GM13976 (cell line): ENCODE data around the gene LTA4H.
"Not testable (repeated sequence)": the region's sequence is repeated elsewhere in the genome, so short reads cannot be mapped to it uniquely, and the experiment has no call there.

Experiments used
- DNase-seq: peaks from one replicate; pipeline ENCODE4 v3.0.0; 2012; ENCODE audit warnings: low spot score
- in situ Hi-C: fragments of 300-500 bp; cut with MboI; formaldehyde crosslinking; loops from one replicate; pipeline ENCODE4 v1.12.0; 2022; ENCODE audit warnings: low sequenced_read_pairs, mixed read lengths, inconsistent platforms; ENCODE audit not compliant: unreplicated experiment
- TF ChIP-seq, protein P1 (sequence below): IDR thresholded peaks from 2 replicates; pipeline ENCODE4 v1.5.1; 2012; ENCODE audit warnings: borderline replicate concordance, mild to moderate bottlenecking; ENCODE audit not compliant: insufficient read depth; ENCODE audit errors: extremely low read depth, missing control alignments, control extremely low read depth

LTA4H gene

DNA sequence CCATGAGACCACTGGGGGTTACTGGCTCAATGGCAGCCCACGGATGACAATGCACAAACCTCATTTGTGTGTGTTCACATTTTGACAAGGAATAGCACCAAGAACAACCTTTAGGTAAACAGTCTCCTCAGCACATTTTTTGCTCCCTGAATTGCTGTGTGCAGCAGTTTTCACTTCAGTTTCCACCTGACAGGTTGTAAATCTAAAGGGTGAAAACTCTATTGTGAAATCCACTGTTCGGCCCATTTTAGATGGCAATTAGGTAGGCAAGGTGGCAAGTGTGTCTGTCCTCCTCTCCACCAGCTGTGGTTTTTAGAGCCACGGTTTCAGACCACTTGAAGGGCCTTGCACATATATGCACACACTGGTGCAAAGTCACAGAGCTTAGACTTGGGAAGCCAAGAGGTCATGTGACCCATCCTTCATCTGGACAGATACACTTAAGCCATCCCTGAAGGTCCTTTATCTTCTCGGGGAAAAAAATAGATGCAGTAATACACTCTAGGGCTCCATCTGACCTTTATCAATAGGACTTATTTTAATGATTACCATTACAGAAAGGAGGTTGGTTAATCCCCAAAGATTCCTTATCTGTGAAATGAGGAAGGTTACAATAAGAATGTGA lies 62.4 kb downstream of the LTA4H start:
- TF ChIP-seq, protein P1, sequence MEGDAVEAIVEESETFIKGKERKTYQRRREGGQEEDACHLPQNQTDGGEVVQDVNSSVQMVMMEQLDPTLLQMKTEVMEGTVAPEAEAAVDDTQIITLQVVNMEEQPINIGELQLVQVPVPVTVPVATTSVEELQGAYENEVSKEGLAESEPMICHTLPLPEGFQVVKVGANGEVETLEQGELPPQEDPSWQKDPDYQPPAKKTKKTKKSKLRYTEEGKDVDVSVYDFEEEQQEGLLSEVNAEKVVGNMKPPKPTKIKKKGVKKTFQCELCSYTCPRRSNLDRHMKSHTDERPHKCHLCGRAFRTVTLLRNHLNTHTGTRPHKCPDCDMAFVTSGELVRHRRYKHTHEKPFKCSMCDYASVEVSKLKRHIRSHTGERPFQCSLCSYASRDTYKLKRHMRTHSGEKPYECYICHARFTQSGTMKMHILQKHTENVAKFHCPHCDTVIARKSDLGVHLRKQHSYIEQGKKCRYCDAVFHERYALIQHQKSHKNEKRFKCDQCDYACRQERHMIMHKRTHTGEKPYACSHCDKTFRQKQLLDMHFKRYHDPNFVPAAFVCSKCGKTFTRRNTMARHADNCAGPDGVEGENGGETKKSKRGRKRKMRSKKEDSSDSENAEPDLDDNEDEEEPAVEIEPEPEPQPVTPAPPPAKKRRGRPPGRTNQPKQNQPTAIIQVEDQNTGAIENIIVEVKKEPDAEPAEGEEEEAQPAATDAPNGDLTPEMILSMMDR, result no peak
- no peak for DNase-seq
- in situ Hi-C loops, result no loop called here

DNA sequence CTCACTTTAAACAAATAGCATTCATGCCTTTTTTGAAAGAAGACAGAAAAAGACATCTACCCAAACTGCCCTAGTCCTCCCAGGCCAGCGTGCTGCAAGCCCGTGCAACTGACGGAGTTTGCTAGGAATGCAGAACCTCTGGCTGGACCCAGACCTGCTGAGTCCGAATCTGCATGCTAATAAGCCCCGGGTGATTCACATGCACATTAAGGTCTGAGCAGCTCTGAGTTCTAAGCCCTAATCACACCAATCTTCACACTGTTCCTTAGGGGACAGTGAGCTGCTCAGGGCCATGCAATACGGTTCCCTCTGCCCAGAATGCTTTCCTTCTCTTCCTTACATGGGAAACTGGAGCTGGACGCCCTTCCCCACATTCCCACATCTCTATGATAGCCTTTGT lies 64.5 kb downstream of the LTA4H start:
- in situ Hi-C loops, result no loop called here
- DNase-seq, result no peak
- TF ChIP-seq, protein P1, result no peak

DNA sequence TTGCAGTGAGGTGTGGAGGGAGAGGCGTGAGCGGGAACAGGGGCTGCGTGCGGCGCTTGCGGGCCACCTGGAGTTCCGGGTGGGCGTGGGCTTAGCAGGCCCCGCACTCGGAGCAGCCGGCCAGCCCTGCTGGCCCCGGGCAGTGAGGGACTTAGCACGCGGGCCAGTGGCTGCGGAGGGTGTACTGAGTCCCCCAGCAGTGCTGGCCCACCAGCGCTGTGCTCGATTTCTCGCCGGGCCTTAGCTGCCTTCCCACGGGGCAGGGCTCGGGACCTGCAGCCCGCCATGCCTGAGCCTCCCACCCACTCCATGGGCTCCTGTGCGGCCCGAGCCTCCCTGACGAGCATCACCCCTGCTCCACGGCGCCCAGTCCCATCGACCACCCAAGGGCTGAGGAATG lies 66.3 kb downstream of the LTA4H start:
- in situ Hi-C loops, DNase-seq: not testable (repeated sequence)

DNA sequence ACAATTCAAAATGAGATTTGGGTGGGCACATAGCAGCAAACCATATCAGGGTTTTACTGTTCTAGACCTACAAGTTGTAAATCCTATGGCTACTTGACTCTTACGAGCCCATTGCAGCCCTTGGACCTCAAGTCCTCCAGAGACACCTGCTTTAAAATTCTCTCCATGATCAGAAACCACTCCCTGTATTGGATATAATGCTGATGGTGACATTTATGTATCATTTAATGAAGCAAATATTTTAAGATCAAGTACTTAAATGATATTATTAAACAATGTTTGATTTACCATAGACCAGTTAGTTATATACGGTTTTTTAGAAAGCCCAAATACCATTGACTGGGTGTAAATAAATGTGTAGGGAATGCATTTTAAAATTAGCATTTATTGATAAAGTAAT lies 68.1 kb downstream of the LTA4H start:
- no peak for DNase-seq
- in situ Hi-C loops, result no loop called here
- TF ChIP-seq, protein P1, result no peak

DNA sequence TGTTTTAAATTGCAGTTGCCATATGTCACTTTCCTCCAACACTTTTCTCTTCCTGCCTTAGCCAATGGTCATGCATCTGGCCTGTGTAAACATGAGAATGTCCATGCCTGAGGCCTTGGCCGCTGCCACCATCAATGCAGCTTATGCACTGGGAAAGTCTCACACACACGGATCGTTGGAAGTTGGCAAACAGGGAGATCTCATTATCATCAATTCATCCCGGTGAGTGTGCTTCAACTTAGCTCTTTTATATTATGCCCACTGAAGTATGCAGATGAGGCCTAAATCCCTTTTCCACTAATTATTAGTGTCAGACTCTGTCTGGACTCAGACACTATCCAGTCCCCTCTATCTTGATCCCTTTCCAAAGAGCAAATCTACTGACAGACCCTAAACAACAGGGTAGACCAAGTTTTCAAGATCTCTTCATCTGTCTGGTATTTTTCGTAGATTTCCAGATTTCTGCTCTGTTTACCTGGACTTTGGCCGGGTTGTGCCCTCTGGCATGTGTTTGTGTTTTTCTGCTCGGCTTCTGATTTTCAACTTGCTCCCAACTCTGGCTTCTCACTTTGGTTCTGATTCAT lies 69.0 kb downstream of the LTA4H start:
- TF ChIP-seq, protein P1, result no peak
- DNase-seq, result no peak
- in situ Hi-C loops, result no loop called here

DNA sequence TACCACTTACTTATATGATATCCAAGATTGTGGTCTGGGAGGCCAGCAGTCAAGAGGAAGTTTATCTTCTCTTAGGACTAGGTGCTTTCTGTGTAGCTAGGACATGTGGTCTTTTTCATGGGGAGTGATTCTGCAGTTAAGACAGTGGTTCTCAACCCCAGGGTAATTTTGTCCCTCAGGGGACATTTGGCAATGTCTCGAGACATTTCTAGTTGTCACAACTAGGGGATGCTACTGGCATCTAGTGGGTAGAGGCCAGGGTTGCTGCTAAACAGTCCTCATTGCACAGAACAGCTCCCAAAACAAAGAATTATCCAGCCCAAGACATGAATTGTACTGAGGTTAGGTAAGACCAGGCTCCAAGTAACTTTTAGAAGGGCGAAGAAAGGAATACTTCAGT lies 72.3 kb downstream of the LTA4H start:
- in situ Hi-C loops, result no loop called here
- no peak for DNase-seq
- TF ChIP-seq, protein P1, result no peak

DNA sequence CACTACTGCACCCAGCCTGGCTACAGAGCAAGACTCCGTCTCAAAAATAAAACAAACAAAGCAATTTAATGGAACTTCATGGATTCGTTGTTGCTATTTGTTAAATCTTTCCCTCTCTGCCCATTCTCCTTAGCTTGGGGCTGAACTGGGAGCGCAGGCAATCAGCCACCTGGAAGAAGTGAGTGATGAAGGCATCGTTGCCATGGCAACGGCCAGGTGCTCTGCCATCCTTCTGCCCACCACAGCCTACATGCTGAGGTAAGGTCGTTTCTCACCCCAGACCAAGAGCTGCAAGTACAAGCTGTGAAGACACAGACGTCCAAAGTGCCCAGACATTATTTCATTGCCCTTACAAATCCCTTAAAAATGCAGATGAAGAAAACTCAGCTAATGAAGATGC lies 73.2 kb downstream of the LTA4H start:
- TF ChIP-seq, protein P1, result no peak
- in situ Hi-C loops, result no loop called here

More for the DNA sequence above, 73.2 kb downstream of the LTA4H start:
- DNase-seq, result no peak
